GM18517 (cell line): ENCODE results near the gene ANKLE1.
A peak's percentile ranks its signal among the peaks of the same experiment; 100 is the strongest.

Experiments used
- ATAC-seq: cut with Tn5 transposase; IDR thresholded peaks from one replicate; pipeline ENCODE4 v1.9.1; 2021; ENCODE audit warnings: mild to moderate bottlenecking, moderate library complexity; ENCODE audit not compliant: unreplicated experiment

The ANKLE1 gene

GRCh38 chr19:17305216-17305516 lies 23.5 kb downstream of the ANKLE1 start:
- no peak for ATAC-seq

- ATAC-seq, result peak; percentile 72
Observed at GRCh38 chr19:17305517-17306284, 24.0 kb downstream of the ANKLE1 start, which contains the start of gene MRPL34. Gene MRPL34, plus strand, starts transcription at chr19:17305872. Its CDS starts 21 bp downstream, at chr19:17305893.

- no peak for ATAC-seq
Observed at GRCh38 chr19:17306285-17306714, 24.6 kb downstream of the ANKLE1 start.

- ATAC-seq, result no peak
Observed at GRCh38 chr19:17307876-17308377, 26.2 kb downstream of the ANKLE1 start.

GRCh38 chr19:17309198-17309964 lies 27.7 kb downstream of the ANKLE1 start, which contains the start of gene DDA1:
Gene DDA1, plus strand, starts transcription at chr19:17309563. Its CDS starts 92 bp downstream, at chr19:17309655.
- peak; percentile 47 for ATAC-seq

GRCh38 chr19:17309965-17310461 lies 28.3 kb downstream of the ANKLE1 start:
- ATAC-seq, result no peak

- ATAC-seq, result no peak
Observed at GRCh38 chr19:17311455-17312188, 29.9 kb downstream of the ANKLE1 start.

- no peak for ATAC-seq
Observed at GRCh38 chr19:17312189-17313113, 30.8 kb downstream of the ANKLE1 start.

GRCh38 chr19:17314007-17314593 lies 32.4 kb downstream of the ANKLE1 start:
- ATAC-seq, result no peak

GRCh38 chr19:17318966-17319365 lies 37.3 kb downstream of the ANKLE1 start:
- ATAC-seq, result no peak

GRCh38 chr19:17319473-17320238 lies 38.0 kb downstream of the ANKLE1 start:
- ATAC-seq, result no peak

- no peak for ATAC-seq
Observed at GRCh38 chr19:17320435-17320834, 38.7 kb downstream of the ANKLE1 start.

GRCh38 chr19:17321655-17322489 lies 40.2 kb downstream of the ANKLE1 start:
- no peak for ATAC-seq

GRCh38 chr19:17322854-17323253 lies 41.2 kb downstream of the ANKLE1 start:
- no peak for ATAC-seq

GRCh38 chr19:17323300-17323963 lies 41.7 kb downstream of the ANKLE1 start:
- ATAC-seq, result no peak

GRCh38 chr19:17323964-17324332 lies 42.2 kb downstream of the ANKLE1 start:
- no peak for ATAC-seq

GRCh38 chr19:17324357-17325114 lies 42.8 kb downstream of the ANKLE1 start:
- ATAC-seq, result no peak
